PFSK-1 (cell line): ENCODE measurements around the gene DEF6.

ENCODE experiments used
- POLR2AphosphoS5 ChIP-seq: IDR thresholded peaks from 2 replicates; pipeline ENCODE4 v1.6.1; 2012; ENCODE audit warnings: low read depth, mild to moderate bottlenecking, control low read depth, low read length, moderate library complexity
- SIN3A ChIP-seq: IDR thresholded peaks from 2 replicates; pipeline ENCODE4 v1.6.1; 2012; ENCODE audit warnings: mild to moderate bottlenecking, low read length, moderate library complexity, borderline replicate concordance; ENCODE audit not compliant: insufficient read depth
- TF ChIP-seq, protein P1 (sequence below), 2 experiments: IDR thresholded peaks; 2 replicates each; pipeline versions ENCODE4 v1.6.1 to v1.8.0; 2011 to 2012; ENCODE audit warnings: low read depth in 2 of 2, low read length in 2 of 2, control low read depth in 1 of 2, inconsistent platforms in 1 of 2, mild to moderate bottlenecking in 1 of 2, moderate library complexity in 1 of 2; ENCODE audit not compliant: insufficient read depth in 1 of 2

GRCh38 chr6:35251949-35252348 lies 45.7 kb upstream of the DEF6 start:
- no peak for TF ChIP-seq SIN3A
- TF ChIP-seq, protein P1, sequence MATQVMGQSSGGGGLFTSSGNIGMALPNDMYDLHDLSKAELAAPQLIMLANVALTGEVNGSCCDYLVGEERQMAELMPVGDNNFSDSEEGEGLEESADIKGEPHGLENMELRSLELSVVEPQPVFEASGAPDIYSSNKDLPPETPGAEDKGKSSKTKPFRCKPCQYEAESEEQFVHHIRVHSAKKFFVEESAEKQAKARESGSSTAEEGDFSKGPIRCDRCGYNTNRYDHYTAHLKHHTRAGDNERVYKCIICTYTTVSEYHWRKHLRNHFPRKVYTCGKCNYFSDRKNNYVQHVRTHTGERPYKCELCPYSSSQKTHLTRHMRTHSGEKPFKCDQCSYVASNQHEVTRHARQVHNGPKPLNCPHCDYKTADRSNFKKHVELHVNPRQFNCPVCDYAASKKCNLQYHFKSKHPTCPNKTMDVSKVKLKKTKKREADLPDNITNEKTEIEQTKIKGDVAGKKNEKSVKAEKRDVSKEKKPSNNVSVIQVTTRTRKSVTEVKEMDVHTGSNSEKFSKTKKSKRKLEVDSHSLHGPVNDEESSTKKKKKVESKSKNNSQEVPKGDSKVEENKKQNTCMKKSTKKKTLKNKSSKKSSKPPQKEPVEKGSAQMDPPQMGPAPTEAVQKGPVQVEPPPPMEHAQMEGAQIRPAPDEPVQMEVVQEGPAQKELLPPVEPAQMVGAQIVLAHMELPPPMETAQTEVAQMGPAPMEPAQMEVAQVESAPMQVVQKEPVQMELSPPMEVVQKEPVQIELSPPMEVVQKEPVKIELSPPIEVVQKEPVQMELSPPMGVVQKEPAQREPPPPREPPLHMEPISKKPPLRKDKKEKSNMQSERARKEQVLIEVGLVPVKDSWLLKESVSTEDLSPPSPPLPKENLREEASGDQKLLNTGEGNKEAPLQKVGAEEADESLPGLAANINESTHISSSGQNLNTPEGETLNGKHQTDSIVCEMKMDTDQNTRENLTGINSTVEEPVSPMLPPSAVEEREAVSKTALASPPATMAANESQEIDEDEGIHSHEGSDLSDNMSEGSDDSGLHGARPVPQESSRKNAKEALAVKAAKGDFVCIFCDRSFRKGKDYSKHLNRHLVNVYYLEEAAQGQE (IDR thresholded peaks at IDR 0.05; ENCODE audit: insufficient read depth in 1 of 2, low read depth in 2 of 2, low read length in 2 of 2) = no peak
- TF ChIP-seq POLR2AphosphoS5 = no peak
